Keratinocyte (primary cell): ENCODE results near the gene LTC4S. TPM values are rescaled to one million over a fixed set of nuclear protein-coding genes. Genes with fewer than 3 reads are reported as not detected.

ENCODE experiments used
- DNase-seq: peaks from one replicate; pipeline ENCODE4 v3.0.0-alpha.2; 2011; ENCODE audit warnings: low read depth, missing footprints, low spot score
- FAIRE-seq: peaks from 2 replicates; lab custom pipeline; 2011; peaks lifted over from hg19 to GRCh38; lab: Jason Lieb, UNC
- H2AFZ ChIP-seq: 2 replicates; pipeline ENCODE4 v1.6.0; 2012; ENCODE audit warnings: low read length, control low read depth, inconsistent platforms; ENCODE audit not compliant: control insufficient read depth
- H3K27ac ChIP-seq: 2 replicates; pipeline ENCODE4 v1.5.1; 2011; ENCODE audit warnings: low read length; ENCODE audit not compliant: control insufficient read depth, insufficient read depth
- H3K27me3 ChIP-seq: 3 replicates; pipeline ENCODE4 v1.6.0; 2011; ENCODE audit warnings: low read length; ENCODE audit not compliant: control insufficient read depth, insufficient read depth; ENCODE audit errors: extremely low read depth
- H3K36me3 ChIP-seq, 2 experiments: 2 replicates in 1 of 2; 3 replicates in 1 of 2; pipeline ENCODE4 v1.5.1; 2011; ENCODE audit warnings: low read length in 2 of 2, mild to moderate bottlenecking in 1 of 2; ENCODE audit not compliant: control insufficient read depth in 2 of 2, insufficient read depth in 2 of 2; ENCODE audit errors: extremely low read depth in 1 of 2
- H3K4me1 ChIP-seq: 3 replicates; pipeline ENCODE4 v1.5.1; 2011; ENCODE audit warnings: low read length; ENCODE audit not compliant: control insufficient read depth, insufficient read depth; ENCODE audit errors: extremely low read depth
- H3K4me2 ChIP-seq: 3 replicates; pipeline ENCODE4 v1.6.0; 2011; ENCODE audit warnings: low read depth, low read length; ENCODE audit not compliant: control insufficient read depth, insufficient read depth; ENCODE audit errors: extremely low read depth
- H3K4me3 ChIP-seq, 3 experiments: fragments of 200-600 bp in 1 of 3; sonication (generic) in 1 of 3; 2 replicates in 2 of 3; 3 replicates in 1 of 3; pipeline ENCODE4 v1.5.1; 2011 to 2016; ENCODE audit warnings: low read length in 3 of 3, mild to moderate bottlenecking in 3 of 3, control low read depth in 2 of 3, inconsistent platforms in 1 of 3, low read depth in 1 of 3, mixed read lengths in 1 of 3, mixed run types in 1 of 3, moderate library complexity in 1 of 3; ENCODE audit not compliant: control insufficient read depth in 2 of 3, insufficient read depth in 2 of 3; ENCODE audit errors: extremely low read depth in 1 of 3
- H3K79me2 ChIP-seq: 2 replicates; pipeline ENCODE4 v1.6.0; 2012; ENCODE audit warnings: low read length; ENCODE audit not compliant: control insufficient read depth, insufficient read depth
- H3K9ac ChIP-seq: 3 replicates; pipeline ENCODE4 v1.6.0; 2011; ENCODE audit warnings: low read length; ENCODE audit not compliant: control insufficient read depth, insufficient read depth; ENCODE audit errors: extremely low read depth
- H3K9me1 ChIP-seq: 3 replicates; pipeline ENCODE4 v1.6.0; 2011; ENCODE audit warnings: low read length; ENCODE audit not compliant: control insufficient read depth, insufficient read depth; ENCODE audit errors: extremely low read depth
- H3K9me3 ChIP-seq: 2 replicates; pipeline ENCODE4 v1.5.1; 2012; ENCODE audit warnings: low read depth, low read length; ENCODE audit not compliant: control insufficient read depth
- H4K20me1 ChIP-seq: 3 replicates; pipeline ENCODE4 v1.6.0; 2011; ENCODE audit warnings: low read length; ENCODE audit not compliant: control insufficient read depth, insufficient read depth; ENCODE audit errors: extremely low read depth
- CTCF ChIP-seq, 3 experiments: IDR thresholded peaks in 1 of 3; conservative IDR thresholded peaks in 1 of 3; optimal IDR thresholded peaks in 1 of 3; 2 replicates in 2 of 3; 3 replicates in 1 of 3; pipeline versions ENCODE3 to v1.5.1; 2011; ENCODE audit warnings: low read length in 3 of 3, mild to moderate bottlenecking in 3 of 3, moderate library complexity in 2 of 3, control low read depth in 1 of 3, inconsistent platforms in 1 of 3; ENCODE audit not compliant: insufficient read depth in 2 of 3; ENCODE audit errors: extremely low read depth in 1 of 3
- EZH2 ChIP-seq: IDR thresholded peaks from one replicate; pipeline ENCODE4 v1.6.1; 2012; ENCODE audit warnings: inconsistent platforms, mild to moderate bottlenecking, low read length, moderate library complexity
- dilution Hi-C: fragments of 300-500 bp; cut with MboI; formaldehyde crosslinking; loops from one replicate; pipeline ENCODE4 v1.7.0; 2020; ENCODE audit warnings: low sequenced_read_pairs; ENCODE audit not compliant: extremely low pct_ligation_motif_present
- polyA plus RNA-seq, 5 experiments: library from polyadenylated mRNA; depleted of rRNA in 3 of 5; stranded (reverse) in 3 of 5; stranded (forward) in 1 of 5; unstranded in 1 of 5; fragments of >200 nt; gene quantifications; 1 replicate in 1 of 5; 2 replicates in 3 of 5; 3 replicates in 1 of 5; pipeline versions ENCODE4 v1.2.1 to v1.2.3, GENCODE V29; 2011 to 2012; ENCODE audit warnings: missing spikeins in 2 of 5, low read depth in 1 of 5, low replicate concordance in 1 of 5

The LTC4S gene
- polyA plus RNA-seq, 1 donor (not counting 4 experiments of a cell fraction or from before 2014, with no cell fraction given) = not detected

- Histone ChIP-seq H3K9me3 (no peaks in the 10 kb centered on the region), H3K79me2 (no peaks in the 10 kb centered on the region), H3K4me1 (no peaks in the 10 kb centered on the region), H3K4me3 (no peak overlapping the region), H4K20me1 (no peaks in the 10 kb centered on the region), H3K36me3 (peaks cover 13% of the 10 kb centered on the region in 2 experiments), H3K9ac (no peak overlapping the region), H3K27ac (no peak overlapping the region), H3K27me3 (no peaks in the 10 kb centered on the region), H3K4me2 (no peak overlapping the region), H2AFZ (no peak overlapping the region), H3K9me1 (no peaks in the 10 kb centered on the region)
- no peak for DNase-seq
- no peak for TF ChIP-seq CTCF (optimal IDR thresholded peaks at IDR 0.05 in 1 of 3, IDR thresholded peaks at IDR 0.05 in 1 of 3, conservative IDR thresholded peaks at IDR 0.05 in 1 of 3; ENCODE audit: extremely low read depth in 1 of 3, insufficient read depth in 2 of 3, low read length in 3 of 3)
- no peak for TF ChIP-seq EZH2
- dilution Hi-C loops = loop anchor here (25.0 kb wide), 1 partner anchor 102 kb away; the partner anchor contains the start of gene MAML1
- no peak for FAIRE-seq
Measured at GRCh38 chr5:179839328-179840256, 45.8 kb downstream of the LTC4S start.

GRCh38 chr5:179840321-179840720, 46.5 kb downstream of the LTC4S start:
- Histone ChIP-seq H3K9ac (no peak overlapping the region), H3K9me3 (no peaks in the 10 kb centered on the region), H3K79me2 (no peaks in the 10 kb centered on the region), H3K27ac (no peak overlapping the region), H3K27me3 (no peaks in the 10 kb centered on the region), H3K4me2 (no peak overlapping the region), H4K20me1 (no peaks in the 10 kb centered on the region), H3K4me3 (no peak overlapping the region), H3K36me3 (peaks cover 13% of the 10 kb centered on the region in 2 experiments), H3K4me1 (no peaks in the 10 kb centered on the region), H2AFZ (no peak overlapping the region), H3K9me1 (no peaks in the 10 kb centered on the region)
- no peak for TF ChIP-seq EZH2
- TF ChIP-seq CTCF (optimal IDR thresholded peaks at IDR 0.05 in 1 of 3, IDR thresholded peaks at IDR 0.05 in 1 of 3, conservative IDR thresholded peaks at IDR 0.05 in 1 of 3; ENCODE audit: extremely low read depth in 1 of 3, insufficient read depth in 2 of 3, low read length in 3 of 3) = no peak
- DNase-seq (no peak), FAIRE-seq (no peak)
- dilution Hi-C loops = loop anchor here (25.0 kb wide), 1 partner anchor 103 kb away; the partner anchor contains the start of gene MAML1
